HepG2 (cell line): ENCODE results near the gene ZNF217. TPM values are rescaled to one million over a fixed set of nuclear protein-coding genes. Genes with fewer than 3 reads are reported as not detected.

Source experiments
- ATF3 ChIP-seq: sonication (generic); formaldehyde crosslinking; IDR thresholded peaks from 2 replicates; pipeline ENCODE4 v1.4.0; 2020; ENCODE audit warnings: missing genetic modification reagents
- ATM ChIP-seq: fragments of 450-650 bp; IDR thresholded peaks from 2 replicates; pipeline ENCODE4 v1.7.1; 2017; ENCODE audit warnings: mild to moderate bottlenecking, borderline replicate concordance
- CBX1 ChIP-seq: IDR thresholded peaks from one replicate; pipeline ENCODE4 v1.6.1; 2016; ENCODE audit warnings: antibody characterized with exemption, low read depth
- CENPBD1 ChIP-seq: sonication (generic); formaldehyde crosslinking; IDR thresholded peaks from 2 replicates; pipeline ENCODE4 v1.8.0; 2022; ENCODE audit warnings: missing genetic modification reagents, low read depth, mild to moderate bottlenecking, borderline replicate concordance
- EEA1 ChIP-seq: sonication (generic); formaldehyde crosslinking; IDR thresholded peaks from 2 replicates; pipeline ENCODE4 v1.5.1; 2020; ENCODE audit warnings: mild to moderate bottlenecking, missing genetic modification reagents, borderline replicate concordance
- EHMT2 ChIP-seq: fragments of 200-600 bp; sonication (generic); IDR thresholded peaks from 2 replicates; pipeline ENCODE4 v1.7.0; 2017; ENCODE audit warnings: antibody characterized with exemption, low read depth, low read length, borderline replicate concordance
- HIC2 ChIP-seq: sonication (generic); formaldehyde crosslinking; IDR thresholded peaks from 2 replicates; pipeline ENCODE4 v1.9.0; 2022; ENCODE audit warnings: low read depth, missing genetic modification reagents
- HOMEZ ChIP-seq: IDR thresholded peaks from 2 replicates; pipeline ENCODE4 v1.6.1; 2016; ENCODE audit warnings: low read depth
- KMT2B ChIP-seq: IDR thresholded peaks from 2 replicates; pipeline ENCODE4 v1.6.1; 2016; ENCODE audit warnings: missing genetic modification reagents, missing compliant biosample characterization
- NBN ChIP-seq: fragments of 450-650 bp; conservative IDR thresholded peaks from 2 replicates; pipeline ENCODE4 v1.6.1; 2017
- PBX2 ChIP-seq: IDR thresholded peaks from 2 replicates; pipeline ENCODE4 v1.6.1; 2016; ENCODE audit warnings: control low read depth
- PHF21A ChIP-seq: sonication (generic); formaldehyde crosslinking; IDR thresholded peaks from 2 replicates; pipeline ENCODE4 v1.5.0; 2020; ENCODE audit warnings: mild to moderate bottlenecking, missing genetic modification reagents
- POGZ ChIP-seq: sonication (generic); formaldehyde crosslinking; IDR thresholded peaks from 2 replicates; pipeline ENCODE4 v1.4.0; 2020; ENCODE audit warnings: mild to moderate bottlenecking, missing genetic modification reagents
- PTBP1 ChIP-seq: fragments of 200-400 bp; formaldehyde crosslinking; IDR thresholded peaks from 2 replicates; pipeline ENCODE4 v1.6.1; 2018; ENCODE audit warnings: low read length, low read depth; ENCODE audit not compliant: poor library complexity, severe bottlenecking
- TBX2 ChIP-seq: sonication (generic); formaldehyde crosslinking; IDR thresholded peaks from 2 replicates; pipeline ENCODE4 v1.5.0; 2020; ENCODE audit warnings: missing genetic modification reagents, mild to moderate bottlenecking, borderline replicate concordance
- TCF7 ChIP-seq: sonication (generic); IDR thresholded peaks from 2 replicates; pipeline ENCODE4 v1.6.1; 2016; ENCODE audit warnings: antibody characterized with exemption, low read depth
- TOE1 ChIP-seq: sonication (generic); formaldehyde crosslinking; IDR thresholded peaks from 2 replicates; pipeline ENCODE4 v1.4.0; 2020; ENCODE audit warnings: mild to moderate bottlenecking, missing genetic modification reagents
- ZBTB37 ChIP-seq: sonication (generic); formaldehyde crosslinking; IDR thresholded peaks from 2 replicates; pipeline ENCODE4 v1.4.0; 2020; ENCODE audit warnings: mild to moderate bottlenecking, missing genetic modification reagents
- ZMYM3 ChIP-seq: sonication (generic); formaldehyde crosslinking; IDR thresholded peaks from 2 replicates; pipeline ENCODE4 v1.5.1; 2020; ENCODE audit warnings: mild to moderate bottlenecking, missing genetic modification reagents
- ZNF644 ChIP-seq: IDR thresholded peaks from 2 replicates; pipeline ENCODE4 v1.6.1; 2016; ENCODE audit warnings: low read depth
- ZNF670 ChIP-seq: sonication (generic); formaldehyde crosslinking; IDR thresholded peaks from 2 replicates; pipeline ENCODE4 v1.8.0; 2022; ENCODE audit warnings: mild to moderate bottlenecking, missing genetic modification reagents, borderline replicate concordance
- ZNF672 ChIP-seq: sonication (generic); formaldehyde crosslinking; IDR thresholded peaks from 2 replicates; pipeline ENCODE4 v1.8.1; 2022; ENCODE audit warnings: missing genetic modification reagents
- ZNF746 ChIP-seq: sonication (generic); formaldehyde crosslinking; IDR thresholded peaks from 2 replicates; pipeline ENCODE4 v1.8.0; 2022; ENCODE audit warnings: mild to moderate bottlenecking, missing genetic modification reagents
- ZNF777 ChIP-seq: sonication (generic); formaldehyde crosslinking; IDR thresholded peaks from 2 replicates; pipeline ENCODE4 v1.4.0; 2020; ENCODE audit warnings: missing genetic modification reagents
- ZNF883 ChIP-seq: sonication (generic); formaldehyde crosslinking; IDR thresholded peaks from 2 replicates; pipeline ENCODE4 v1.5.1; 2020; ENCODE audit warnings: mild to moderate bottlenecking, missing genetic modification reagents; ENCODE audit errors: not compliant biosample characterization
- polyA plus RNA-seq, 8 experiments: library from polyadenylated mRNA; depleted of rRNA in 3 of 8; stranded (reverse) in 7 of 8; unstranded in 1 of 8; fragments of >200 nt; fragmentation: Illumina TruSeq in 4 of 8; extraction: Trizol in 4 of 8; gene quantifications; 2 replicates each; pipeline versions ENCODE4 v1.2.1 to v1.2.3, GENCODE V29; 2011 to 2016; ENCODE audit warnings: low read depth in 4 of 8, missing spikeins in 1 of 8, mixed read lengths in 1 of 8; ENCODE audit not compliant: insufficient read depth in 1 of 8
- total RNA-seq, 5 experiments: library from RNA; depleted of rRNA; stranded (reverse); fragments of >200 nt; fragmentation: Illumina TruSeq; extraction: Trizol; gene quantifications; 2 replicates each; pipeline ENCODE4 v1.2.3, GENCODE V29; 2016; ENCODE audit warnings: low read depth in 1 of 5

ZNF217 gene
- total and polyA plus RNA-seq, 2 of the 13 experiments (the other 11 are each of a cell fraction or from before 2014, with no cell fraction given) = 22.3 to 29.8 TPM

- TF ChIP-seq HIC2 (CRISPR knock-in tag) (no peak), TOE1 (CRISPR knock-in tag) (no peak), TBX2 (CRISPR knock-in tag) (no peak), HOMEZ (CRISPR knock-in tag) (peak; percentile 68; the same call in 1 of the 2 replicates), ATM (no peak), TCF7 (peak; percentile 15; the same call in 1 of the 2 replicates), ZNF672 (CRISPR knock-in tag) (no peak), ZNF777 (CRISPR knock-in tag) (no peak), ZNF746 (no peak), ZBTB37 (CRISPR knock-in tag) (no peak), EEA1 (CRISPR knock-in tag) (0 out of 2 replicates have a peak, but pooled peaks have one; percentile 47), PTBP1 (no peak), POGZ (CRISPR knock-in tag) (peak; percentile 56; the same call in 1 of the 2 replicates), ZNF644 (CRISPR knock-in tag) (peak; percentile 79; the same call in 1 of the 2 replicates), ZNF670 (CRISPR knock-in tag) (no peak), KMT2B (CRISPR knock-in tag) (no peak), ATF3 (0 out of 2 replicates have a peak, but pooled peaks have one; percentile 13), PHF21A (CRISPR knock-in tag) (no peak), PBX2 (CRISPR knock-in tag) (no peak), ZMYM3 (CRISPR knock-in tag) (0 out of 2 replicates have a peak, but pooled peaks have one; percentile 50), CBX1 (no peak), ZNF883 (no peak), EHMT2 (0 out of 2 replicates have a peak, but pooled peaks have one; percentile 25), NBN (no peak), CENPBD1 (no peak)
Observed at GRCh38 chr20:53606364-53606985, 12.8 kb upstream of the ZNF217 start (continued).
